Measurements from ENCODE around the gene MLST8.

- TF ChIP-seq CTCF (IDR thresholded peaks at IDR 0.05 in 2 of 3, conservative IDR thresholded peaks at IDR 0.05 in 1 of 3; ENCODE audit: borderline replicate concordance in 1 of 3, insufficient read depth in 1 of 3, low read depth in 2 of 3, low read length in 2 of 3), result no peak
- no peak for TF ChIP-seq EZH2phosphoT487 (IDR thresholded peaks at IDR 0.05; ENCODE audit: borderline replicate concordance)
- TF ChIP-seq ATF3 (IDR thresholded peaks at IDR 0.05), result no peak
- no peak for TF ChIP-seq SIN3A (IDR thresholded peaks at IDR 0.05; ENCODE audit: low read depth)
- TF ChIP-seq EZH2 (IDR thresholded peaks at IDR 0.05), result no peak
- no peak for TF ChIP-seq JUND (IDR thresholded peaks at IDR 0.05)
- no peak for TF ChIP-seq TCF7L2 (IDR thresholded peaks at IDR 0.05; ENCODE audit: borderline replicate concordance, extremely low read depth, insufficient read depth, insufficient read length)
- no peak for TF ChIP-seq CBX3 (IDR thresholded peaks at IDR 0.05; ENCODE audit: low read depth)
- TF ChIP-seq ZBTB33 (IDR thresholded peaks at IDR 0.05; ENCODE audit: extremely low read depth, insufficient replicate concordance, low read length), result no peak
- TF ChIP-seq POLR2AphosphoS5 (IDR thresholded peaks at IDR 0.05; ENCODE audit: low read depth, low read length), result peak; percentile 36
These were observed 5.4 kb downstream of the MLST8 start, which contains the start of gene BRICD5 for GRCh38 chr16:2210386-2211365.
